Sigmoid colon (tissue), 7 donors: Measurements from ENCODE around the gene ACOT12. TPM values are rescaled to one million over a fixed set of nuclear protein-coding genes. Genes with fewer than 3 reads are reported as not detected.

ENCODE experiments used
- DNase-seq: peaks from one replicate; pipeline ENCODE4 v3.0.0-alpha.2; 2019
- H3K27ac ChIP-seq, 4 donors: fragments of 200-600 bp; sonication (generic); one replicate each; pipeline ENCODE4 v1.5.1; 2016 to 2019; ENCODE audit warnings: mild to moderate bottlenecking in 1 of 4
- H3K27me3 ChIP-seq, 3 donors: fragments of 200-600 bp; sonication (generic); one replicate each; pipeline ENCODE4 v1.5.1; 2019; ENCODE audit warnings: mild to moderate bottlenecking in 1 of 3
- H3K36me3 ChIP-seq, 4 donors: fragments of 200-600 bp; sonication (generic); one replicate each; pipeline ENCODE4 v1.5.1; 2016 to 2019
- H3K4me1 ChIP-seq, 4 donors: fragments of 200-600 bp; sonication (generic); one replicate each; pipeline ENCODE4 v1.5.1; 2017 to 2019
- H3K4me3 ChIP-seq, 4 donors: fragments of 200-600 bp; sonication (generic); one replicate each; pipeline ENCODE4 v1.5.1; 2017 to 2019; ENCODE audit warnings: mild to moderate bottlenecking in 2 of 4, moderate library complexity in 1 of 4
- H3K9me3 ChIP-seq, 4 donors: fragments of 200-600 bp in 3 of 4; sonication (generic) in 3 of 4; one replicate each; pipeline versions ENCODE4 v1.5.1 to v1.6.1; 2013 to 2019
- CTCF ChIP-seq, 4 experiments: fragments of 450-650 bp in 3 of 4; fragments of 200-600 bp in 1 of 4; IDR thresholded peaks; one replicate each; pipeline ENCODE4 v1.5.1; 2016 to 2019; ENCODE audit warnings: antibody characterized with exemption in 4 of 4, mild to moderate bottlenecking in 3 of 4, moderate library complexity in 2 of 4
- EP300 ChIP-seq, 4 donors: sonication (generic); formaldehyde crosslinking; IDR thresholded peaks; one replicate each; pipeline ENCODE4 v1.6.1; 2017; ENCODE audit warnings: antibody characterized with exemption in 4 of 4
- POLR2A ChIP-seq, 2 donors: fragments of 450-650 bp; IDR thresholded peaks; one replicate each; pipeline ENCODE4 v1.6.1; 2016; ENCODE audit warnings: antibody characterized with exemption in 2 of 2, mild to moderate bottlenecking in 2 of 2, moderate library complexity in 2 of 2
- POLR2AphosphoS5 ChIP-seq, 4 donors: sonication (generic); formaldehyde crosslinking; IDR thresholded peaks; one replicate each; pipeline ENCODE4 v1.6.1; 2017; ENCODE audit warnings: antibody characterized with exemption in 4 of 4
- WGBS, 2 donors: extraction: QIAGEN DNeasy Blood & Tissue Kit; methylation state at CpG; one replicate each; pipeline ENCODE4 v1.1.7; 2013; 5-methylcytosine and 5-hydroxymethylcytosine counted together
- intact Hi-C: fragments of 100-400 bp; cut with DNase I; formaldehyde crosslinking; loops from one replicate; pipeline ENCODE4 v1.15.1; 2023
- polyA plus RNA-seq, 3 donors: library from polyadenylated mRNA; stranded (reverse); fragments of 200-250 nt; gene quantifications; one replicate each; pipeline ENCODE4 v1.2.3, GENCODE V29; 2013
- total RNA-seq, 4 donors: library from RNA; depleted of rRNA; stranded (reverse); fragments of >200 nt; gene quantifications; one replicate each; pipeline ENCODE4 v1.1.0, GENCODE V29; 2016
- donor health status: healthy with polysubstance abuse.
- donor health status: Bipolar disorder and iron deficiency.
- donor health status: healthy.

Gene ACOT12
- total and polyA plus RNA-seq, 7 donors = 0.09 to 0.41 TPM; not detected in 5

- 67 to 77% methylated on average over 2 of the region's 2 CpGs for WGBS, 2 donors
Observed at GRCh38 chr5:81316571-81316970, 77.4 kb downstream of the ACOT12 start.

GRCh38 chr5:81315830-81316229 lies 78.1 kb downstream of the ACOT12 start:
- no peak for DNase-seq
- intact Hi-C loops = no loop called here
- no peaks in the 10 kb centered on the region for H3K27me3 ChIP-seq
- no peak for TF ChIP-seq EP300 (IDR thresholded peaks at IDR 0.05)
- no peak for TF ChIP-seq CTCF (IDR thresholded peaks at IDR 0.05)
- TF ChIP-seq POLR2AphosphoS5 (IDR thresholded peaks at IDR 0.05) = no peak
- no peak for TF ChIP-seq POLR2A (IDR thresholded peaks at IDR 0.05)
- H3K4me3 ChIP-seq = no peak overlapping the region
- no peak overlapping the region for H3K27ac ChIP-seq
- no peaks in the 10 kb centered on the region for H3K9me3 ChIP-seq
- H3K4me1 ChIP-seq = no peaks in the 10 kb centered on the region
- H3K36me3 ChIP-seq = peaks cover 0 to 45% (median 14%) of the 10 kb centered on the region in 4 donors
- WGBS, 2 donors = 81 to 94% methylated on average over 4 of the region's 4 CpGs

More at GRCh38 chr5:81316571-81316970, 77.4 kb downstream of the ACOT12 start:
- no peaks in the 10 kb centered on the region for H3K9me3 ChIP-seq
- H3K4me1 ChIP-seq = no peaks in the 10 kb centered on the region
- H3K4me3 ChIP-seq = no peak overlapping the region
- no peaks in the 10 kb centered on the region for H3K27me3 ChIP-seq
- H3K36me3 ChIP-seq = peaks cover 0 to 37% (median 11%) of the 10 kb centered on the region in 4 donors
- no peak overlapping the region for H3K27ac ChIP-seq
- no peak for TF ChIP-seq EP300 (IDR thresholded peaks at IDR 0.05)
- TF ChIP-seq POLR2AphosphoS5 (IDR thresholded peaks at IDR 0.05) = no peak
- no peak for TF ChIP-seq POLR2A (IDR thresholded peaks at IDR 0.05)
- TF ChIP-seq CTCF (IDR thresholded peaks at IDR 0.05) = no peak
- no peak for DNase-seq
- intact Hi-C loops = no loop called here

- TF ChIP-seq EP300 (IDR thresholded peaks at IDR 0.05) = no peak
- no peak for TF ChIP-seq POLR2AphosphoS5 (IDR thresholded peaks at IDR 0.05)
- no peak for TF ChIP-seq POLR2A (IDR thresholded peaks at IDR 0.05)
- no peak for TF ChIP-seq CTCF (IDR thresholded peaks at IDR 0.05)
- H3K4me3 ChIP-seq = no peak overlapping the region
- WGBS, 2 donors = 82 to 85% methylated on average over 1 of the region's 1 CpG
- peaks cover 0 to 50% (median 16%) of the 10 kb centered on the region in 4 donors for H3K36me3 ChIP-seq
- H3K9me3 ChIP-seq = no peaks in the 10 kb centered on the region
- no peak for DNase-seq
- intact Hi-C loops = no loop called here
- H3K4me1 ChIP-seq = no peaks in the 10 kb centered on the region
- no peaks in the 10 kb centered on the region for H3K27me3 ChIP-seq
- H3K27ac ChIP-seq = no peak overlapping the region
Observed at GRCh38 chr5:81315336-81315735, 78.6 kb downstream of the ACOT12 start.

- Histone ChIP-seq H3K9me3 (no peaks in the 10 kb centered on the region), H3K27ac (no peak overlapping the region), H3K36me3 (peaks cover 0 to 56% (median 16%) of the 10 kb centered on the region in 4 donors), H3K4me1 (no peaks in the 10 kb centered on the region), H3K4me3 (no peak overlapping the region), H3K27me3 (no peaks in the 10 kb centered on the region)
- no peak for DNase-seq
- WGBS, 2 donors = 95 to 97% methylated on average over 3 of the region's 3 CpGs
- TF ChIP-seq POLR2AphosphoS5 (IDR thresholded peaks at IDR 0.05) = no peak
- TF ChIP-seq EP300 (IDR thresholded peaks at IDR 0.05) = no peak
- no peak for TF ChIP-seq POLR2A (IDR thresholded peaks at IDR 0.05)
- TF ChIP-seq CTCF (IDR thresholded peaks at IDR 0.05) = no peak
- intact Hi-C loops = no loop called here
Observed at GRCh38 chr5:81314581-81314980, 79.4 kb downstream of the ACOT12 start.

- Histone ChIP-seq H3K27ac (no peak overlapping the region), H3K4me3 (no peak overlapping the region), H3K9me3 (no peaks in the 10 kb centered on the region), H3K4me1 (no peaks in the 10 kb centered on the region), H3K36me3 (peaks cover 0 to 63% (median 16%) of the 10 kb centered on the region in 4 donors), H3K27me3 (no peaks in the 10 kb centered on the region)
- DNase-seq = no peak
- intact Hi-C loops = no loop called here
- TF ChIP-seq POLR2A (IDR thresholded peaks at IDR 0.05) = no peak
- no peak for TF ChIP-seq POLR2AphosphoS5 (IDR thresholded peaks at IDR 0.05)
- TF ChIP-seq EP300 (IDR thresholded peaks at IDR 0.05) = no peak
- TF ChIP-seq CTCF (IDR thresholded peaks at IDR 0.05) = no peak
- 87 to 94% methylated on average over 3 of the region's 3 CpGs for WGBS, 2 donors
Observed at GRCh38 chr5:81313686-81314085, 80.2 kb downstream of the ACOT12 start.
